A673 (cell line): Measurements from ENCODE around the gene CFAP58.

Source experiments
- EZH2 ChIP-seq: fragments of 200-600 bp; sonication (generic); IDR thresholded peaks from 2 replicates; pipeline ENCODE4 v1.6.1; 2017; ENCODE audit warnings: borderline replicate concordance, low read depth, mild to moderate bottlenecking, mixed read lengths, antibody characterized with exemption, low read length; ENCODE audit not compliant: poor library complexity, severe bottlenecking
- TF ChIP-seq, protein P1 (sequence below): fragments of 300-800, 200-600 bp; sonication (generic); conservative IDR thresholded peaks from 2 replicates; pipeline ENCODE4 v1.5.1; 2017; ENCODE audit warnings: low read depth, mild to moderate bottlenecking, antibody characterized with exemption, low read length, moderate library complexity, mixed read lengths

GRCh38 chr10:104311184-104311720 lies 42.4 kb upstream of the CFAP58 start:
- TF ChIP-seq, protein P1, sequence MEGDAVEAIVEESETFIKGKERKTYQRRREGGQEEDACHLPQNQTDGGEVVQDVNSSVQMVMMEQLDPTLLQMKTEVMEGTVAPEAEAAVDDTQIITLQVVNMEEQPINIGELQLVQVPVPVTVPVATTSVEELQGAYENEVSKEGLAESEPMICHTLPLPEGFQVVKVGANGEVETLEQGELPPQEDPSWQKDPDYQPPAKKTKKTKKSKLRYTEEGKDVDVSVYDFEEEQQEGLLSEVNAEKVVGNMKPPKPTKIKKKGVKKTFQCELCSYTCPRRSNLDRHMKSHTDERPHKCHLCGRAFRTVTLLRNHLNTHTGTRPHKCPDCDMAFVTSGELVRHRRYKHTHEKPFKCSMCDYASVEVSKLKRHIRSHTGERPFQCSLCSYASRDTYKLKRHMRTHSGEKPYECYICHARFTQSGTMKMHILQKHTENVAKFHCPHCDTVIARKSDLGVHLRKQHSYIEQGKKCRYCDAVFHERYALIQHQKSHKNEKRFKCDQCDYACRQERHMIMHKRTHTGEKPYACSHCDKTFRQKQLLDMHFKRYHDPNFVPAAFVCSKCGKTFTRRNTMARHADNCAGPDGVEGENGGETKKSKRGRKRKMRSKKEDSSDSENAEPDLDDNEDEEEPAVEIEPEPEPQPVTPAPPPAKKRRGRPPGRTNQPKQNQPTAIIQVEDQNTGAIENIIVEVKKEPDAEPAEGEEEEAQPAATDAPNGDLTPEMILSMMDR: no peak
- no peak for TF ChIP-seq EZH2
